PC-9 (cell line): ENCODE measurements around the gene PRR5L. TPM values are rescaled to one million over a fixed set of nuclear protein-coding genes. Genes with fewer than 3 reads are reported as not detected.

Experiments
- BruUV-seq: library from RNA; stranded (reverse); fragments of 400-500 nt; replicated peaks from 2 replicates; lab custom pipeline; 2021; lab: Mats Ljungman, UMichigan
- CTCF ChIA-PET: fragments of 300-600 bp; sonication (Branson Sonifier 250); formaldehyde crosslinking; loops from one replicate; lab custom pipeline; 2022; ENCODE audit warnings: antibody characterized with exemption; lab: Charles Lee
- POLR2A ChIA-PET: fragments of 300-600 bp; sonication (Branson Sonifier 250); formaldehyde crosslinking; loops from one replicate; lab custom pipeline; 2022; ENCODE audit warnings: antibody characterized with exemption; ENCODE audit not compliant: unreplicated experiment; lab: Charles Lee
- DNase-seq, 2 experiments: peaks; one replicate each; pipeline versions ENCODE4 v3.0.0 to v3.0.0-alpha.2; 2015 to 2022; ENCODE audit warnings: mixed read lengths in 1 of 2
- H2AFZ ChIP-seq: fragments of 200-600 bp; sonication (generic); 2 replicates; pipeline ENCODE4 v1.8.1; 2017; ENCODE audit warnings: antibody characterized with exemption
- H3F3A ChIP-seq: fragments of 200-600 bp; sonication (generic); 2 replicates; pipeline ENCODE4 v1.8.1; 2017; ENCODE audit warnings: antibody characterized with exemption, mild to moderate bottlenecking, low read depth; ENCODE audit not compliant: insufficient read depth
- H3K27ac ChIP-seq: fragments of 200-600 bp; sonication (generic); 2 replicates; pipeline ENCODE4 v1.6.1; 2016; ENCODE audit warnings: mixed run types
- H3K27me3 ChIP-seq: fragments of 200-600 bp; sonication (generic); 2 replicates; pipeline ENCODE4 v1.6.1; 2016; ENCODE audit warnings: low read depth, mixed run types; ENCODE audit not compliant: insufficient read depth
- H3K36me3 ChIP-seq: fragments of 200-600 bp; sonication (generic); 2 replicates; pipeline ENCODE4 v1.6.1; 2016; ENCODE audit warnings: low read depth, mixed run types
- H3K4me1 ChIP-seq: fragments of 200-600 bp; sonication (generic); replicated peaks from 2 replicates; pipeline ENCODE4 v1.6.1; 2016; ENCODE audit warnings: mixed run types; ENCODE audit not compliant: insufficient read depth
- H3K4me2 ChIP-seq: fragments of 200-600 bp; sonication (generic); 2 replicates; pipeline ENCODE4 v1.6.1; 2017; ENCODE audit warnings: mixed run types
- H3K4me3 ChIP-seq: fragments of 200-600 bp; sonication (generic); 2 replicates; pipeline ENCODE4 v1.6.1; 2016; ENCODE audit warnings: mixed run types
- H3K79me2 ChIP-seq: fragments of 200-600 bp; sonication (generic); 2 replicates; pipeline ENCODE4 v1.6.1; 2017; ENCODE audit warnings: low read depth, mixed run types
- H3K9me2 ChIP-seq: fragments of 200-600 bp; sonication (generic); 2 replicates; pipeline ENCODE4 v1.8.1; 2017; ENCODE audit warnings: mild to moderate bottlenecking; ENCODE audit not compliant: insufficient read depth
- H3K9me3 ChIP-seq: fragments of 200-600 bp; sonication (generic); 2 replicates; pipeline ENCODE4 v1.8.1; 2016; ENCODE audit warnings: low read depth; ENCODE audit not compliant: insufficient read depth
- H4K20me1 ChIP-seq: fragments of 200-600 bp; sonication (generic); 2 replicates; pipeline ENCODE4 v1.8.1; 2017; ENCODE audit not compliant: insufficient read depth
- CTCF ChIP-seq: fragments of 200-600 bp; sonication (generic); conservative IDR thresholded peaks from 2 replicates; pipeline ENCODE4 v1.6.1; 2017; ENCODE audit warnings: mixed run types, antibody characterized with exemption, mild to moderate bottlenecking, moderate library complexity
- EZH2 ChIP-seq: fragments of 200-600 bp; sonication (generic); IDR thresholded peaks from 2 replicates; pipeline ENCODE4 v1.8.0; 2017; ENCODE audit warnings: antibody characterized with exemption, low read depth
- intact Hi-C: fragments of 100-400 bp; cut with micrococcal nuclease; formaldehyde crosslinking; loops from one replicate; pipeline ENCODE4 v1.10.0; 2022; ENCODE audit not compliant: unreplicated experiment
- total RNA-seq: library from RNA; stranded (reverse); gene quantifications from 2 replicates; pipeline ENCODE4 v1.2.3, GENCODE V29; 2021

PRR5L gene
- total RNA-seq, 1 experiment from 2014 or later, result 5.1 TPM

DNA sequence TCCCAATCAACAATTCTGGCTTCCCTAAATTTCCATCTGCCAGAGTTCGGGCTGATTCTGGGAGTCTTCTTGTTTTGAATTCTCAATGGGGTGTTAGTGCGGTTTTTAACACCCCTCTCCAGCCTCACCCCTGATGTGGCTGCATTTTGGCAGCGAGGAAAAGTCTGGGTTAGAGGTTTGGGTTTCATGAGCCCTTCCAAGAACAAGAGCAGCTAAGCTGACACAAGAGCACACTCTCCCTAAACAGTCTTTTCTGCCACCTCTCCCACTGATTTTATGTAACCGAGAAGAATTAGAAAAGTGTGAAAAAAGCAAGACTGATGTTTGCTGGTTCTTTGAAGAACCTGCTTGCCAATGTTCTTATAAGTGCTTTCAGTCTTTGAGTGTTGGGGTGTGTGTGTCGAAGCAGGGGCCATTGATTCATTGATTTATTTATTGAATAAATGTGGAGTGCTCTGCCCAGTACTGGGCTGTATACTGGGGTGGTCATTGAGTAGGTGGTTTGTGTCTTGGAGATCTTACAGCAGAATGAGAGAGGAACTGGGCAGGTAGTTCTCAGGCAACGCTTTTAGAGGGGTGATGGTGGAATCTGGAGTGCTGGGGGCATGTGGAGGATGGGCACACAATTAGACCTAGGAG lies 112.5 kb downstream of the PRR5L start:
- ChIA-PET POLR2A (no interaction called here), CTCF (no interaction called here)
- no peaks in the 10 kb centered on the region; the same call in 1 of the 2 replicates for H3K27me3 ChIP-seq
- H3K27ac ChIP-seq, result no peak overlapping the region
- no peaks in the 10 kb centered on the region for H3K4me1 ChIP-seq
- no peak overlapping the region for H3K4me2 ChIP-seq
- H2AFZ ChIP-seq, result no peak overlapping the region
- no peak overlapping the region for H3K4me3 ChIP-seq
- no peaks in the 10 kb centered on the region for H3K9me2 ChIP-seq
- H3K9me3 ChIP-seq, result no peaks in the 10 kb centered on the region
- H3K36me3 ChIP-seq, result no peaks in the 10 kb centered on the region
- no peaks in the 10 kb centered on the region for H4K20me1 ChIP-seq
- TF ChIP-seq EZH2, result no peak
- no peak for TF ChIP-seq CTCF
- DNase-seq, result no peak
- H3F3A ChIP-seq, result no peaks in the 10 kb centered on the region
- intact Hi-C loops, result no loop called here
- H3K79me2 ChIP-seq, result no peaks in the 10 kb centered on the region
- no TSS peak for BruUV-seq

DNA sequence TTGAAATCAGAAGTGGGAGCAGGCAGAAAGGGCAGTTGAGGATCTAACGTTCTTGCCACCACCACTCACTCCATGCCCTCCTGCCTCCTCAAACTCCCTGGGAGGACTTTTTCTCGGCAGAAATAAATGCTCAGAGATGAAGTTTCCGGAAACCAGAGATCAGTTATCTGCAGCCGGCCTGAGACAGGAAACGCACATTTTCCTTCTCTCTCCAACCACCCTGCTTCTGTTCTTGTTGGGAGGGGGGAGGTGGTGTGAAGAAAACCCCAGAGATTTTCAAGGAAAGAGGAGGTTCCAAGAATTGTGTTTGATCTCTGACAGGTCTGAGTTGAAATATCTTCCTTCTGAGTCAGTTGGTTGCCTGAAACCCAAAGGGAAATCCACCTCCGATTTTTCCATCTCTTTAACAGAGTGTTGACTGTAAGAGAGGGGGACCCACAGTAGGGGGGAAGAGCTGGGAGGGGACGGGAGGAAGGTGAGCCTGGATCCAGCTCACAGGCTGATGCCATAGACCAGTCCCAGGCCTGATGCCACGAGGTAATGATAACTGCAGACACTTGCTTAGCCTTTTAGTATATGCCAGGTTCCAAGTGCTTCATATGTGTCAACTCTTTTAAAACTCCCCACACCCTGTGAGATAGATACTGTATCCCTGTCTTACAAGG lies 113.2 kb downstream of the PRR5L start:
- H4K20me1 ChIP-seq, result no peaks in the 10 kb centered on the region
- no peaks in the 10 kb centered on the region for H3K36me3 ChIP-seq
- no peak overlapping the region for H3K4me2 ChIP-seq
- ChIA-PET CTCF (interaction anchor here (0.6 kb wide), 1 partner anchor 79 kb away, joined by 3 read pairs; no protein-coding TSS in a partner anchor), POLR2A (no interaction called here)
- no peak overlapping the region for H2AFZ ChIP-seq
- H3K27ac ChIP-seq, result no peak overlapping the region
- no peaks in the 10 kb centered on the region for H3K9me2 ChIP-seq
- no peaks in the 10 kb centered on the region; the same call in 1 of the 2 replicates for H3K27me3 ChIP-seq
- H3K79me2 ChIP-seq, result no peaks in the 10 kb centered on the region
- H3K9me3 ChIP-seq, result no peaks in the 10 kb centered on the region
- no peaks in the 10 kb centered on the region for H3F3A ChIP-seq
- TF ChIP-seq CTCF (no peak), EZH2 (no peak)
- DNase-seq, result no peak
- H3K4me1 ChIP-seq, result no peaks in the 10 kb centered on the region
- no peak overlapping the region for H3K4me3 ChIP-seq
- BruUV-seq, result no TSS peak
- intact Hi-C loops, result no loop called here

GRCh38 chr11:36411202-36411640 lies 115.1 kb downstream of the PRR5L start:
- intact Hi-C loops, result no loop called here
- ChIA-PET POLR2A (interaction anchor here (0.6 kb wide), 1 partner anchor 986 kb away, joined by 3 read pairs; no protein-coding TSS in a partner anchor), CTCF (no interaction called here)
- TF ChIP-seq CTCF (no peak), EZH2 (no peak)
- Histone ChIP-seq H3K9me3 (no peaks in the 10 kb centered on the region), H3K79me2 (no peaks in the 10 kb centered on the region), H2AFZ (no peak overlapping the region), H3K27me3 (no peaks in the 10 kb centered on the region; the same call in 1 of the 2 replicates), H3F3A (no peaks in the 10 kb centered on the region), H3K4me1 (no peaks in the 10 kb centered on the region), H3K36me3 (no peaks in the 10 kb centered on the region), H3K9me2 (no peaks in the 10 kb centered on the region), H3K4me2 (no peak overlapping the region), H3K4me3 (no peak overlapping the region), H4K20me1 (no peaks in the 10 kb centered on the region), H3K27ac (no peak overlapping the region)
- no TSS peak for BruUV-seq
- DNase-seq, result no peak
